Lung (tissue), 12 donors: ENCODE measurements around the gene RABEP2. TPM values are rescaled to one million over a fixed set of nuclear protein-coding genes. Genes with fewer than 3 reads are reported as not detected.

Experiments used
- ATAC-seq: fragments of 200-7000 bp; cut with Tn5 transposase; one replicate; pipeline ENCODE4 v1.9.1; 2020; ENCODE audit warnings: moderate number of reproducible peaks; ENCODE audit not compliant: insufficient read depth, low FRiP score
- DNase-seq, 3 donors: peaks; one replicate each; pipeline ENCODE4 v3.0.0-alpha.2; 2013 to 2017
- H3K27ac ChIP-seq, 2 donors: one replicate each; pipeline ENCODE4 v1.5.1; 2013; ENCODE audit warnings: mild to moderate bottlenecking in 2 of 2, moderate library complexity in 2 of 2, control low read depth in 1 of 2, inconsistent platforms in 1 of 2, low read depth in 1 of 2, low read length in 1 of 2
- H3K27me3 ChIP-seq, 3 donors: one replicate each; pipeline ENCODE4 v1.5.1; 2013; ENCODE audit warnings: low read length in 2 of 3; ENCODE audit not compliant: control insufficient read depth in 3 of 3, insufficient read depth in 3 of 3
- H3K36me3 ChIP-seq, 4 donors: one replicate each; pipeline ENCODE4 v1.5.1; 2013; ENCODE audit warnings: low read length in 4 of 4, mild to moderate bottlenecking in 1 of 4, moderate library complexity in 1 of 4; ENCODE audit not compliant: control insufficient read depth in 4 of 4, insufficient read depth in 4 of 4
- H3K4me1 ChIP-seq, 5 donors: one replicate each; pipeline ENCODE4 v1.5.1; 2013; ENCODE audit warnings: low read length in 5 of 5, mild to moderate bottlenecking in 2 of 5, moderate library complexity in 1 of 5; ENCODE audit not compliant: control insufficient read depth in 5 of 5, insufficient read depth in 5 of 5
- H3K4me3 ChIP-seq: one replicate; pipeline ENCODE4 v1.5.1; 2013; ENCODE audit warnings: mild to moderate bottlenecking, control low read depth, moderate library complexity
- H3K9ac ChIP-seq, 2 donors: one replicate each; pipeline ENCODE4 v1.5.1; 2013; ENCODE audit warnings: low read length in 2 of 2, control low read depth in 1 of 2; ENCODE audit not compliant: insufficient read depth in 1 of 2
- H3K9me3 ChIP-seq, 4 donors: one replicate each; pipeline ENCODE4 v1.5.1; 2013; ENCODE audit warnings: low read length in 3 of 4, mild to moderate bottlenecking in 1 of 4, moderate library complexity in 1 of 4; ENCODE audit not compliant: control insufficient read depth in 4 of 4, insufficient read depth in 3 of 4
- CTCF ChIP-seq: IDR thresholded peaks from 2 replicates; pipeline ENCODE4 v1.5.1; 2012; ENCODE audit warnings: mild to moderate bottlenecking; ENCODE audit errors: control extremely low read depth, extremely low read depth
- WGBS, 2 donors: extraction: QIAGEN DNeasy Blood & Tissue Kit; methylation state at CpG; one replicate each; pipeline ENCODE4 v1.1.7; 2013; 5-methylcytosine and 5-hydroxymethylcytosine counted together
- polyA plus RNA-seq, 2 donors: library from polyadenylated mRNA; stranded (reverse); fragments of 200-250 nt; gene quantifications; one replicate each; pipeline ENCODE4 v1.2.1, GENCODE V29; 2013
- total RNA-seq, 2 donors: library from RNA; depleted of rRNA in 1 of 2; stranded (reverse); fragments of >200 nt in 1 of 2; gene quantifications; one replicate each; pipeline ENCODE4 v1.2.1, GENCODE V29; 2014 to 2021
- donor health status: control.
- donor health status: control.
- donor health status: Bipolar disorder and iron deficiency.
- donor health status: healthy.
- donor health status: DM: yes; HTN: yes; CAD: no.

The RABEP2 gene
- total and polyA plus RNA-seq, 4 donors, result 20.0 to 34.9 (median 28.8) TPM

- 86 to 92% methylated on average over 29 of the region's 29 CpGs for WGBS, 2 donors
- no peak for ATAC-seq
Observed at GRCh38 chr16:28903344-28904042, 21.5 kb downstream of the RABEP2 start.

GRCh38 chr16:28902909-28903308 is 22.1 kb downstream of the RABEP2 start:
- no peak for TF ChIP-seq CTCF
- Histone ChIP-seq H3K27ac (no peak overlapping the region), H3K4me3 (no peak overlapping the region), H3K9ac (no peak overlapping the region), H3K9me3 (no peaks in the 10 kb centered on the region), H3K27me3 (no peaks in the 10 kb centered on the region), H3K36me3 (peaks cover 0 to 26% (median 1%) of the 10 kb centered on the region in 4 donors), H3K4me1 (no peaks in the 10 kb centered on the region)
- DNase-seq (no peak), ATAC-seq (no peak)
- 28 to 58% methylated on average over 11 of the region's 11 CpGs for WGBS, 2 donors

More at GRCh38 chr16:28903344-28904042, 21.5 kb downstream of the RABEP2 start:
- no peaks in the 10 kb centered on the region for H3K4me1 ChIP-seq
- no peak for DNase-seq
- H3K27me3 ChIP-seq, result no peaks in the 10 kb centered on the region
- H3K9ac ChIP-seq, result no peak overlapping the region
- H3K36me3 ChIP-seq, result peaks cover 0 to 28% (median 4%) of the 10 kb centered on the region in 4 donors
- no peak for TF ChIP-seq CTCF
- no peak overlapping the region for H3K27ac ChIP-seq
- H3K9me3 ChIP-seq, result no peaks in the 10 kb centered on the region
- H3K4me3 ChIP-seq, result no peak overlapping the region

- Histone ChIP-seq H3K27me3 (no peaks in the 10 kb centered on the region), H3K4me1 (no peaks in the 10 kb centered on the region), H3K36me3 (peaks cover 0 to 23% (median 1%) of the 10 kb centered on the region in 4 donors), H3K9me3 (no peaks in the 10 kb centered on the region), H3K27ac (no peak overlapping the region), H3K4me3 (no peak overlapping the region), H3K9ac (no peak overlapping the region)
- no peak for DNase-seq
- ATAC-seq, result no peak
- TF ChIP-seq CTCF, result no peak
- 80 to 81% methylated on average over 15 of the region's 15 CpGs for WGBS, 2 donors
Observed at GRCh38 chr16:28901862-28902261, 23.2 kb downstream of the RABEP2 start.
